Frontal cortex (tissue), 4 donors: ENCODE measurements around the gene IPO13. TPM values are rescaled to one million over a fixed set of nuclear protein-coding genes. Genes with fewer than 3 reads are reported as not detected.
A peak's percentile ranks its signal among the peaks of the same experiment; 100 is the strongest.

ENCODE experiments used
- DNase-seq, 2 donors: peaks; one replicate each; pipeline ENCODE4 v3.0.0; 2012; ENCODE audit warnings: low spot score in 2 of 2
- FAIRE-seq: peaks from 2 replicates; lab custom pipeline; 2012; peaks lifted over from hg19 to GRCh38; lab: Jason Lieb, UNC
- total RNA-seq: library from RNA; depleted of rRNA; stranded (reverse); fragments of >200 nt; gene quantifications from one replicate; pipeline ENCODE4 v1.2.3, GENCODE V29; 2014
- donor health status: control.
- donor health status: control.
- donor health status: control.

Gene IPO13
- total RNA-seq, 1 donor from 2014 or later, result 13.9 TPM

GRCh38 chr1:43969746-43970466 is 23.2 kb downstream of the IPO13 start, which contains the start of gene DPH2:
TSS of gene DPH2 (plus strand) at chr1:43970010. CDS start at chr1:43970176, 166 bp downstream.
- FAIRE-seq (no peak), DNase-seq (peak; percentile 89 to 99)

- no peak for DNase-seq
- FAIRE-seq, result no peak
These were observed 23.8 kb downstream of the IPO13 start for GRCh38 chr1:43970502-43970901.

- no peak for FAIRE-seq
- no peak for DNase-seq
These were observed 24.2 kb downstream of the IPO13 start for GRCh38 chr1:43970911-43971310.

GRCh38 chr1:43971336-43971980 is 24.7 kb downstream of the IPO13 start:
- no peak for DNase-seq
- no peak for FAIRE-seq

- DNase-seq (no peak), FAIRE-seq (no peak)
These were observed 27.3 kb downstream of the IPO13 start for GRCh38 chr1:43973981-43974442.

- no peak for FAIRE-seq
These were observed 27.9 kb downstream of the IPO13 start, which contains the start of gene ATP6V0B for GRCh38 chr1:43974443-43975248. TSS of gene ATP6V0B (plus strand) at chr1:43974960. CDS start at chr1:43975041, 81 bp downstream.

GRCh38 chr1:43975249-43975961 is 28.7 kb downstream of the IPO13 start:
- FAIRE-seq, result no peak
- DNase-seq, result peak; percentile 63 to 68

More at GRCh38 chr1:43974443-43975248, 27.9 kb downstream of the IPO13 start, which contains the start of gene ATP6V0B:
- DNase-seq, result peak; percentile 99

GRCh38 chr1:43976045-43976444 is 29.3 kb downstream of the IPO13 start:
- DNase-seq (no peak), FAIRE-seq (no peak)

GRCh38 chr1:43976890-43977289 is 30.1 kb downstream of the IPO13 start:
- FAIRE-seq (no peak), DNase-seq (no peak)

GRCh38 chr1:43977376-43978263 is 30.9 kb downstream of the IPO13 start:
- no peak for DNase-seq
- FAIRE-seq, result no peak

GRCh38 chr1:43978264-43978550 is 31.5 kb downstream of the IPO13 start:
- DNase-seq (no peak), FAIRE-seq (no peak)

- DNase-seq, result peak; percentile 89 to 91
- no peak for FAIRE-seq
These were observed 32.0 kb downstream of the IPO13 start, which contains the start of gene B4GALT2 for GRCh38 chr1:43978551-43979260. TSS of gene B4GALT2 (plus strand) at chr1:43979210. CDS start at chr1:43981161, 1,951 bp downstream.

- FAIRE-seq, result no peak
- DNase-seq, result no peak
These were observed 32.4 kb downstream of the IPO13 start for GRCh38 chr1:43979261-43979527.

GRCh38 chr1:43979528-43980254 is 32.9 kb downstream of the IPO13 start:
- DNase-seq, result peak; percentile 72 to 73
- no peak for FAIRE-seq

- no peak for FAIRE-seq
These were observed 33.7 kb downstream of the IPO13 start for GRCh38 chr1:43980255-43981134.

GRCh38 chr1:43981135-43981491 is 34.4 kb downstream of the IPO13 start:
- FAIRE-seq (no peak), DNase-seq (no peak)

More at GRCh38 chr1:43980255-43981134, 33.7 kb downstream of the IPO13 start:
- DNase-seq, result no peak

GRCh38 chr1:43981636-43982035 is 34.9 kb downstream of the IPO13 start:
- DNase-seq (no peak), FAIRE-seq (no peak)
